Measurements from ENCODE around the gene NSG1.
"Not testable (repeated sequence)": the region's sequence is repeated elsewhere in the genome, so short reads cannot be mapped to it uniquely, and the experiment has no call there.

NSG1 gene

GRCh38 chr4:4386736-4387392, at the start of gene NSG1:
Gene NSG1, plus strand, starts transcription at chr4:4387102. Its CDS starts 528 bp downstream, at chr4:4387630.
- peak; percentile 13 for DNase-seq

- no peak for DNase-seq
Measured at GRCh38 chr4:4338210-4339001, 48.5 kb upstream of the NSG1 start.

GRCh38 chr4:4339504-4340085, 47.3 kb upstream of the NSG1 start:
- DNase-seq = no peak

GRCh38 chr4:4341861-4342650, 44.8 kb upstream of the NSG1 start:
- no peak for DNase-seq

- no peak for DNase-seq
Measured at GRCh38 chr4:4343038-4343437, 43.9 kb upstream of the NSG1 start.

GRCh38 chr4:4344915-4345527, 41.9 kb upstream of the NSG1 start:
- DNase-seq = no peak

- no peak for DNase-seq
Measured at GRCh38 chr4:4347585-4347984, 39.3 kb upstream of the NSG1 start.

GRCh38 chr4:4348585-4348984, 38.3 kb upstream of the NSG1 start:
- DNase-seq = not testable (repeated sequence)

GRCh38 chr4:4349867-4350266, 37.0 kb upstream of the NSG1 start:
- no peak for DNase-seq

- DNase-seq = no peak
Measured at GRCh38 chr4:4350909-4351308, 36.0 kb upstream of the NSG1 start.

GRCh38 chr4:4355302-4355701, 31.6 kb upstream of the NSG1 start:
- no peak for DNase-seq

- no peak for DNase-seq
Measured at GRCh38 chr4:4356106-4357041, 30.5 kb upstream of the NSG1 start.

GRCh38 chr4:4358093-4358854, 28.6 kb upstream of the NSG1 start:
- DNase-seq = no peak

GRCh38 chr4:4361883-4362282, 25.0 kb upstream of the NSG1 start:
- DNase-seq = no peak

- DNase-seq = no peak
Measured at GRCh38 chr4:4362991-4363697, 23.8 kb upstream of the NSG1 start.

- no peak for DNase-seq
Measured at GRCh38 chr4:4364061-4364460, 22.8 kb upstream of the NSG1 start.

- no peak for DNase-seq
Measured at GRCh38 chr4:4364486-4365208, 22.3 kb upstream of the NSG1 start.

GRCh38 chr4:4368809-4369580, 17.9 kb upstream of the NSG1 start:
- no peak for DNase-seq
